ENCODE results near the gene UBL4A. TPM values are rescaled to one million over a fixed set of nuclear protein-coding genes. Genes with fewer than 3 reads are reported as not detected.

The UBL4A gene
- total RNA-seq, 1 experiment from 2014 or later = 30.4 TPM

DNA sequence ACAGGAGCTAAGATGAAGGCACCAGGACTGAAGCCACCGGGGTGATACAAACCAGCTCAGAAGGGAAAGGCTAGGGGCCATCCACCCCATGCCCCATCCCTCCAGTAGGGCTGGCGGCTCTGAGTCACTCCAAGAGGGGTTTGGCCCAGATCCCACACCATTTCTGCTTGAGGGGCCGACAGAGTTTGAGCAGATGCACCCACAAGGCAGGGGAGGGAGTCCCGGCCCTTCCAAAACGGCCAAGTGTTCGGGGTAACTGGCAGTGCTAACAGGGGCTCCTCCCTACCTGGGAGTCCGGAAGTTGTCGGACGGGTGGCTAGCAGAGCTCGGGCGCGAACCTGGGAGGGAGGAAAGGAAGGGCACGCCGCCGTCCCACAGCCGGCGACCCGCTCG is 3.6 kb upstream of the UBL4A start:
- CTCF ChIA-PET = no interaction called here
- intact Hi-C loops (cut with micrococcal nuclease; ENCODE audit: unreplicated experiment) = no loop called here
- TF ChIP-seq, protein P1, sequence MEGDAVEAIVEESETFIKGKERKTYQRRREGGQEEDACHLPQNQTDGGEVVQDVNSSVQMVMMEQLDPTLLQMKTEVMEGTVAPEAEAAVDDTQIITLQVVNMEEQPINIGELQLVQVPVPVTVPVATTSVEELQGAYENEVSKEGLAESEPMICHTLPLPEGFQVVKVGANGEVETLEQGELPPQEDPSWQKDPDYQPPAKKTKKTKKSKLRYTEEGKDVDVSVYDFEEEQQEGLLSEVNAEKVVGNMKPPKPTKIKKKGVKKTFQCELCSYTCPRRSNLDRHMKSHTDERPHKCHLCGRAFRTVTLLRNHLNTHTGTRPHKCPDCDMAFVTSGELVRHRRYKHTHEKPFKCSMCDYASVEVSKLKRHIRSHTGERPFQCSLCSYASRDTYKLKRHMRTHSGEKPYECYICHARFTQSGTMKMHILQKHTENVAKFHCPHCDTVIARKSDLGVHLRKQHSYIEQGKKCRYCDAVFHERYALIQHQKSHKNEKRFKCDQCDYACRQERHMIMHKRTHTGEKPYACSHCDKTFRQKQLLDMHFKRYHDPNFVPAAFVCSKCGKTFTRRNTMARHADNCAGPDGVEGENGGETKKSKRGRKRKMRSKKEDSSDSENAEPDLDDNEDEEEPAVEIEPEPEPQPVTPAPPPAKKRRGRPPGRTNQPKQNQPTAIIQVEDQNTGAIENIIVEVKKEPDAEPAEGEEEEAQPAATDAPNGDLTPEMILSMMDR (conservative IDR thresholded peaks at IDR 0.05; ENCODE audit: low read depth, low read length) = no peak
- no peak for TF ChIP-seq EZH2 (IDR thresholded peaks at IDR 0.05; ENCODE audit: borderline replicate concordance, low read depth, low read length, poor library complexity, severe bottlenecking)
- POLR2A ChIA-PET (ENCODE audit: low non-redundant PET) = no interaction called here
- BruUV-seq (replicated peaks) = no TSS peak
- Histone ChIP-seq H3K36me3 (ENCODE audit: insufficient read depth, low read length, poor library complexity, severe bottlenecking) (peaks cover 4% of the 10 kb centered on the region), H3K27me3 (replicated peaks; ENCODE audit: insufficient read depth, low read depth, low read length, poor library complexity) (no peaks in the 10 kb centered on the region), H3K4me3 (ENCODE audit: low read depth, low read length, poor library complexity, severe bottlenecking) (peak overlapping the region; percentile 60), H3K4me1 (ENCODE audit: insufficient read depth, low read length, poor library complexity, severe bottlenecking) (peaks cover 5% of the 10 kb centered on the region), H3K9me3 (ENCODE audit: low read depth, low read length, poor library complexity, severe bottlenecking) (no peaks in the 10 kb centered on the region), H3K27ac (ENCODE audit: low read depth, low read length, poor library complexity, severe bottlenecking) (peak overlapping the region; percentile 80)
- DNase-seq (ENCODE audit: low spot score) = no peak

DNA sequence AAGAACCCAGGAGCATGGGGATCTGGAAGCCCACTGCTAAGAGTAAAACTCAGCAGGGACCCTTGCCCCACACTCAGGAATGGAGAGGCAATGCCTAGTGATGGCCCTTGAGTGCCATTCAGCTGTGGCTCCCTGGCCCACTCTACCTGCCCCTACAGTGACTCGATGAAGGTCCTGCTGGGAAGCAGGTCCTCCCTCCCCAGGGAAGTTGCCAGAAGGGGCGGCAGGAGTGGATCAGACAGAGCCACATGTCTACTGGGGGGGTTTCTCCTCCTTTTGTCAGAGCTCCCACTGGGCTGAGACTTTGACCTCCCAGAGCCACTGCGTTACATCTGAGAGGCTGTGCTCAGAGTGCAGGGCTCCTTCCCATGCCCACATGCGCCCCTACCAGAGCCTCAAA is 2.8 kb upstream of the UBL4A start:
- intact Hi-C loops (cut with micrococcal nuclease; ENCODE audit: unreplicated experiment) = no loop called here
- no peaks in the 10 kb centered on the region for H3K27me3 ChIP-seq (replicated peaks; ENCODE audit: insufficient read depth, low read depth, low read length, poor library complexity)
- DNase-seq (ENCODE audit: low spot score) = no peak
- H3K4me3 ChIP-seq (ENCODE audit: low read depth, low read length, poor library complexity, severe bottlenecking) = no peak overlapping the region
- H3K27ac ChIP-seq (ENCODE audit: low read depth, low read length, poor library complexity, severe bottlenecking) = no peak overlapping the region
- H3K36me3 ChIP-seq (ENCODE audit: insufficient read depth, low read length, poor library complexity, severe bottlenecking) = peaks cover 11% of the 10 kb centered on the region
- ChIA-PET CTCF (no interaction called here), POLR2A (ENCODE audit: low non-redundant PET) (no interaction called here)
- no peak for TF ChIP-seq EZH2 (IDR thresholded peaks at IDR 0.05; ENCODE audit: borderline replicate concordance, low read depth, low read length, poor library complexity, severe bottlenecking)
- TF ChIP-seq, protein P1 (conservative IDR thresholded peaks at IDR 0.05; ENCODE audit: low read depth, low read length) = no peak
- no TSS peak for BruUV-seq (replicated peaks)
- H3K9me3 ChIP-seq (ENCODE audit: low read depth, low read length, poor library complexity, severe bottlenecking) = no peaks in the 10 kb centered on the region
- peaks cover 5% of the 10 kb centered on the region for H3K4me1 ChIP-seq (ENCODE audit: insufficient read depth, low read length, poor library complexity, severe bottlenecking)

DNA sequence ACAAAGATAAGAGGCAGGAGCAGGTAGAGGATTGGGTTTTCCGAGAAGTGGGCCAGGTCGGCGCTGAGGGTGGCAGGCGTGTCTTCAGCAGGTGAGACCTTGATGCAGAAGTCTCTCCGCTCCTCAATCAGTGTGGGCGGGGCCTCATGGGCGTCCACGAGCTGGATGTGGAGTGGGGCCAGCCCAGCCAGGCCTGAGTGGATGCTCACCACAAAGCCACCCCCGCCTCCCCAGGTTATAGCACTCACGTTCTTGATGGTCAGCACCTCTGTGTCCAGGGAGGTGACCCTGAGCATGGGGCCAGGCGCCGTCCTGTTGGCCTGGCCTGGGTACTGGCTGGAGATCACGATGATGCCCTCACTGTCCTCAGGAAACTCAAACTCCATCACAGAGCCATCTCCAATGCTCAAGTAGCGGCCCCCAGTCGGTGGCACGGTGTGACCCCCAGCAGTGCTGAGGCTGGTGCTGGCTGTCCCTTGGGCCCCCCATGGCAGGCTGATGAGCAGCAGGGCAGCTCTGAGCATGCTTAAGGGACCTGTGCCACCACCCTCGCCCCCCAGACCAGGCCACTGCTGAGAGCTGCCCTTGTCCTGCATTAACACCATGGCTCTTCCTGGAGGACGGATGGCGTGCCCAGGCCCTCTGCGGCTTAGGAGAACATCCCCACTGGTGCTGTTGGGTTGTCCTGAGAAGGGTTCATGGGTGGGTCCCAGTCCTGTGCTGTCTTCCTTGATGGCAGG is 2.1 kb upstream of the UBL4A start:
- peaks cover 5% of the 10 kb centered on the region for H3K4me1 ChIP-seq (ENCODE audit: insufficient read depth, low read length, poor library complexity, severe bottlenecking)
- H3K36me3 ChIP-seq (ENCODE audit: insufficient read depth, low read length, poor library complexity, severe bottlenecking) = peaks cover 11% of the 10 kb centered on the region
- no TSS peak for BruUV-seq (replicated peaks)
- H3K27ac ChIP-seq (ENCODE audit: low read depth, low read length, poor library complexity, severe bottlenecking) = no peak overlapping the region
- H3K27me3 ChIP-seq (replicated peaks; ENCODE audit: insufficient read depth, low read depth, low read length, poor library complexity) = no peaks in the 10 kb centered on the region
- no peaks in the 10 kb centered on the region for H3K9me3 ChIP-seq (ENCODE audit: low read depth, low read length, poor library complexity, severe bottlenecking)
- intact Hi-C loops (cut with micrococcal nuclease; ENCODE audit: unreplicated experiment) = no loop called here
- DNase-seq (ENCODE audit: low spot score) = no peak
- H3K4me3 ChIP-seq (ENCODE audit: low read depth, low read length, poor library complexity, severe bottlenecking) = no peak overlapping the region
- ChIA-PET POLR2A (ENCODE audit: low non-redundant PET) (no interaction called here), CTCF (no interaction called here)
- TF ChIP-seq EZH2 (IDR thresholded peaks at IDR 0.05; ENCODE audit: borderline replicate concordance, low read depth, low read length, poor library complexity, severe bottlenecking) = no peak
- TF ChIP-seq, protein P1 (conservative IDR thresholded peaks at IDR 0.05; ENCODE audit: low read depth, low read length) = no peak

All from A673 (cell line).